PC-3 (cell line): ENCODE measurements around the gene PIEZO2. TPM values are rescaled to one million over a fixed set of nuclear protein-coding genes. Genes with fewer than 3 reads are reported as not detected.

Experiments
- ATAC-seq: fragments of 200-7000 bp; cut with Tn5 transposase; 2 replicates; pipeline ENCODE4 v1.9.1; 2020; ENCODE audit warnings: mild to moderate bottlenecking, moderate library complexity
- BruUV-seq: library from RNA; stranded (reverse); fragments of 400-500 nt; replicated peaks from 2 replicates; lab custom pipeline; 2021; lab: Mats Ljungman, UMichigan
- CTCF ChIA-PET: fragments of 300-600 bp; sonication (Branson Sonifier 250); formaldehyde crosslinking; loops from one replicate; lab custom pipeline; 2022; ENCODE audit warnings: antibody characterized with exemption; lab: Charles Lee
- POLR2A ChIA-PET: fragments of 300-600 bp; sonication (Branson Sonifier 250); formaldehyde crosslinking; loops from one replicate; lab custom pipeline; 2022; ENCODE audit warnings: antibody characterized with exemption; ENCODE audit not compliant: unreplicated experiment; lab: Charles Lee
- DNase-seq: peaks from one replicate; pipeline ENCODE4 v3.0.0-alpha.2; 2015
- H2AFZ ChIP-seq: fragments of 300-600 bp; sonication (generic); 2 replicates; pipeline ENCODE4 v1.6.0; 2016; ENCODE audit warnings: antibody characterized with exemption, low read length
- H3F3A ChIP-seq: fragments of 300-600 bp; sonication (generic); one replicate; pipeline ENCODE4 v1.6.0; 2017; ENCODE audit warnings: antibody characterized with exemption, low read length, control low read depth, mild to moderate bottlenecking; ENCODE audit not compliant: unreplicated experiment
- H3K27ac ChIP-seq: fragments of 300-600 bp; sonication (generic); 2 replicates; pipeline ENCODE4 v1.5.1; 2016; ENCODE audit warnings: mild to moderate bottlenecking, low read length
- H3K27me3 ChIP-seq: fragments of 300-600 bp; sonication (generic); 2 replicates; pipeline ENCODE4 v1.6.1; 2016; ENCODE audit warnings: low read length, mixed read lengths
- H3K36me3 ChIP-seq: fragments of 300-600 bp; sonication (generic); 2 replicates; pipeline ENCODE4 v1.6.1; 2016; ENCODE audit warnings: low read depth, mixed run types, low read length, mixed read lengths
- H3K4me1 ChIP-seq: fragments of 300-600 bp; sonication (generic); 2 replicates; pipeline ENCODE4 v1.5.1; 2016; ENCODE audit warnings: low read length; ENCODE audit not compliant: insufficient read depth
- H3K4me2 ChIP-seq: fragments of 300-600 bp; sonication (generic); 2 replicates; pipeline ENCODE4 v1.6.0; 2016; ENCODE audit warnings: low read length
- H3K4me3 ChIP-seq: fragments of 300-600 bp; sonication (generic); 2 replicates; pipeline ENCODE4 v1.5.1; 2016; ENCODE audit warnings: mild to moderate bottlenecking, low read length, mixed read lengths
- H3K79me2 ChIP-seq: fragments of 300-600 bp; sonication (generic); 2 replicates; pipeline ENCODE4 v1.6.1; 2017; ENCODE audit warnings: low read length, mixed read lengths
- H3K9ac ChIP-seq: fragments of 300-600 bp; sonication (generic); 2 replicates; pipeline ENCODE4 v1.6.0; 2016; ENCODE audit warnings: mild to moderate bottlenecking, low read length
- H3K9me2 ChIP-seq: fragments of 300-600 bp; sonication (generic); replicated peaks from 2 replicates; pipeline ENCODE4 v1.6.1; 2016; ENCODE audit warnings: mixed run types, low read length, mixed read lengths
- H3K9me3 ChIP-seq: fragments of 300-600 bp; sonication (generic); 2 replicates; pipeline ENCODE4 v1.6.1; 2016; ENCODE audit warnings: low read length, mixed read lengths
- H4K20me1 ChIP-seq: fragments of 300-600 bp; sonication (generic); 2 replicates; pipeline ENCODE4 v1.6.1; 2016; ENCODE audit warnings: low read length, mixed read lengths
- EZH2 ChIP-seq: fragments of 300-600 bp; sonication (generic); IDR thresholded peaks from one replicate; pipeline ENCODE4 v1.6.1; 2017; ENCODE audit warnings: antibody characterized with exemption, mild to moderate bottlenecking, low read length; ENCODE audit not compliant: unreplicated experiment
- EZH2phosphoT487 ChIP-seq: fragments of 300-600 bp; sonication (generic); IDR thresholded peaks from 2 replicates; pipeline ENCODE4 v1.6.1; 2018; ENCODE audit warnings: mild to moderate bottlenecking, antibody characterized with exemption, low read length, borderline replicate concordance
- intact Hi-C: fragments of 100-400 bp; cut with micrococcal nuclease; formaldehyde crosslinking; loops from 2 replicates; pipeline ENCODE4 v1.9.0; 2023
- total RNA-seq: library from RNA; depleted of rRNA; stranded (reverse); fragments of >200 nt; gene quantifications from 2 replicates; pipeline ENCODE4 v1.2.3, GENCODE V29; 2014
- TF ChIP-seq, protein P1 (sequence below): fragments of 300-600 bp; sonication (generic); conservative IDR thresholded peaks from 2 replicates; pipeline ENCODE4 v1.5.1; 2017; ENCODE audit warnings: antibody characterized with exemption, low read depth, mild to moderate bottlenecking, low read length

PIEZO2 gene
- total RNA-seq, 1 experiment from 2014 or later: not detected

DNA sequence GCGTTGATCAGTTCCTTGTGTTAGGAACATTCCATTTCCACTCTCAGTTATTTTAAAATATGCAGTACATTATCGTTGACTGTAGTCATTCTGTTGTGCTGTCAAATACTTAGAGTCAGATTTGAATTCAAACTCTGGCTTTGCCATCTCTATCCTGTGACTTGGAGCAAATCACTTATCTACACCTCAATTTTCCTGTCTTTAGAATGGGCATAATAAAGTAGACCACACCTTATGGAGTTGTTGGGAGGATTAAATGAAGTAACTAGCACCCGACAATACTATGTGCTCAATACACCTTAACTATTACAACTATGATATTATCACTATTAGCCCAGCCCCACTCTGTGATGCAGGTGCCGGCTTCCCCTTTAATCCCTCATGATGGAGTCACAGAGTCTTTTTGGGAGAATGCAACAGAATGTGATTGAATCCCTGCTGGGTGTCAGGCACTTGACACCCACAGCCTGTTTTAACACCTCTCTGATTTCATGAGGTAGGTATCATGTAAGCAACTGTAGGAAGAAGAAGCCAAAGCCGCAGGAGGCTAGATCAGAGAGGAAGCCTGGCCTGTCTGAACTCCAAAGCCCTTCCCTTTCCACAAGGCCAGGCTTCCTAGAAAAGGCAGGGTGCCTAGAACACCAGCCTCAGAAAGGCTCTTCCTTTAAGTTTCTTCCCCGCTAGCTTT lies 315.1 kb downstream of the PIEZO2 start:
- 0 out of 2 replicates have a peak, but pooled peaks cover 4% of the 10 kb centered on the region for H3K9me2 ChIP-seq
- DNase-seq: no peak
- no peaks in the 10 kb centered on the region for H4K20me1 ChIP-seq
- H3F3A ChIP-seq: no peaks in the 10 kb centered on the region
- intact Hi-C loops: no loop called here
- POLR2A ChIA-PET: no interaction called here
- H2AFZ ChIP-seq: no peak overlapping the region
- no TSS peak for BruUV-seq
- no peak overlapping the region for H3K4me3 ChIP-seq
- H3K9ac ChIP-seq: no peak overlapping the region
- no peak overlapping the region for H3K4me2 ChIP-seq
- ATAC-seq: no peak
- no peaks in the 10 kb centered on the region for H3K9me3 ChIP-seq
- H3K27ac ChIP-seq: no peak overlapping the region
- H3K79me2 ChIP-seq: no peaks in the 10 kb centered on the region
- no peaks in the 10 kb centered on the region for H3K36me3 ChIP-seq
- CTCF ChIA-PET: no interaction called here
- TF ChIP-seq, protein P1, sequence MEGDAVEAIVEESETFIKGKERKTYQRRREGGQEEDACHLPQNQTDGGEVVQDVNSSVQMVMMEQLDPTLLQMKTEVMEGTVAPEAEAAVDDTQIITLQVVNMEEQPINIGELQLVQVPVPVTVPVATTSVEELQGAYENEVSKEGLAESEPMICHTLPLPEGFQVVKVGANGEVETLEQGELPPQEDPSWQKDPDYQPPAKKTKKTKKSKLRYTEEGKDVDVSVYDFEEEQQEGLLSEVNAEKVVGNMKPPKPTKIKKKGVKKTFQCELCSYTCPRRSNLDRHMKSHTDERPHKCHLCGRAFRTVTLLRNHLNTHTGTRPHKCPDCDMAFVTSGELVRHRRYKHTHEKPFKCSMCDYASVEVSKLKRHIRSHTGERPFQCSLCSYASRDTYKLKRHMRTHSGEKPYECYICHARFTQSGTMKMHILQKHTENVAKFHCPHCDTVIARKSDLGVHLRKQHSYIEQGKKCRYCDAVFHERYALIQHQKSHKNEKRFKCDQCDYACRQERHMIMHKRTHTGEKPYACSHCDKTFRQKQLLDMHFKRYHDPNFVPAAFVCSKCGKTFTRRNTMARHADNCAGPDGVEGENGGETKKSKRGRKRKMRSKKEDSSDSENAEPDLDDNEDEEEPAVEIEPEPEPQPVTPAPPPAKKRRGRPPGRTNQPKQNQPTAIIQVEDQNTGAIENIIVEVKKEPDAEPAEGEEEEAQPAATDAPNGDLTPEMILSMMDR: no peak
- TF ChIP-seq EZH2 (no peak), EZH2phosphoT487 (no peak)
- H3K27me3 ChIP-seq: peaks cover 66% of the 10 kb centered on the region
- H3K4me1 ChIP-seq: no peaks in the 10 kb centered on the region

GRCh38 chr18:10833656-10834055 lies 315.7 kb downstream of the PIEZO2 start:
- POLR2A ChIA-PET: no interaction called here
- no peaks in the 10 kb centered on the region for H3F3A ChIP-seq
- intact Hi-C loops: no loop called here

GRCh38 chr18:10826400-10826799 lies 323.0 kb downstream of the PIEZO2 start:
- H3K4me3 ChIP-seq: no peak overlapping the region
- intact Hi-C loops: no loop called here
- no peaks in the 10 kb centered on the region for H3K36me3 ChIP-seq
- H3K27ac ChIP-seq: no peak overlapping the region
- ChIA-PET POLR2A (no interaction called here), CTCF (no interaction called here)
- BruUV-seq: no TSS peak
- no peaks in the 10 kb centered on the region for H3K9me2 ChIP-seq
- DNase-seq (no peak), ATAC-seq (no peak)
- H3K79me2 ChIP-seq: no peaks in the 10 kb centered on the region
- no peak overlapping the region for H3K4me2 ChIP-seq
- H3K27me3 ChIP-seq: peaks cover 37% of the 10 kb centered on the region
- TF ChIP-seq EZH2phosphoT487 (no peak), EZH2 (no peak)
- TF ChIP-seq, protein P1: no peak
- H3K4me1 ChIP-seq: no peaks in the 10 kb centered on the region
- H3F3A ChIP-seq: no peaks in the 10 kb centered on the region
- no peak overlapping the region for H3K9ac ChIP-seq
- no peaks in the 10 kb centered on the region for H4K20me1 ChIP-seq
- H3K9me3 ChIP-seq: no peaks in the 10 kb centered on the region
- no peak overlapping the region for H2AFZ ChIP-seq

More at GRCh38 chr18:10833656-10834055, 315.7 kb downstream of the PIEZO2 start:
- no peak for DNase-seq
- no peaks in the 10 kb centered on the region for H3K36me3 ChIP-seq
- H4K20me1 ChIP-seq: no peaks in the 10 kb centered on the region
- H3K9ac ChIP-seq: no peak overlapping the region
- TF ChIP-seq EZH2 (no peak), EZH2phosphoT487 (no peak)
- TF ChIP-seq, protein P1: no peak
- H3K27ac ChIP-seq: no peak overlapping the region
- no peaks in the 10 kb centered on the region for H3K4me1 ChIP-seq
- BruUV-seq: no TSS peak
- ATAC-seq: no peak
- peaks cover 66% of the 10 kb centered on the region for H3K27me3 ChIP-seq
- no peaks in the 10 kb centered on the region for H3K79me2 ChIP-seq
- H3K9me3 ChIP-seq: no peaks in the 10 kb centered on the region
- H3K9me2 ChIP-seq: 0 out of 2 replicates have a peak, but pooled peaks cover 2% of the 10 kb centered on the region
- CTCF ChIA-PET: no interaction called here
- no peak overlapping the region for H3K4me3 ChIP-seq
- no peak overlapping the region for H2AFZ ChIP-seq
- H3K4me2 ChIP-seq: no peak overlapping the region
